Right cardiac atrium (tissue), 5 donors: Measurements from ENCODE around the gene NCBP1. TPM values are rescaled to one million over a fixed set of nuclear protein-coding genes. Genes with fewer than 3 reads are reported as not detected.
"Not testable (repeated sequence)": the region's sequence is repeated elsewhere in the genome, so short reads cannot be mapped to it uniquely, and the experiment has no call there.

Experiments
- ATAC-seq, 2 donors: fragments of 200-7000 bp; cut with Tn5 transposase; one replicate each; pipeline versions ENCODE4 v1.8.0 to v1.9.1; 2020; ENCODE audit warnings: moderate library complexity in 2 of 2, mild to moderate bottlenecking in 1 of 2
- DNase-seq, 3 donors: peaks; one replicate each; pipeline ENCODE4 v3.0.0-alpha.2; 2020
- H3K27ac ChIP-seq: one replicate; pipeline ENCODE4 v1.5.1; 2013; ENCODE audit warnings: mild to moderate bottlenecking, low read length, control low read depth, moderate library complexity
- H3K27me3 ChIP-seq: one replicate; pipeline ENCODE4 v1.6.1; 2013; ENCODE audit not compliant: control insufficient read depth, insufficient read depth
- H3K4me1 ChIP-seq: one replicate; pipeline ENCODE4 v1.6.1; 2013; ENCODE audit warnings: low read length; ENCODE audit not compliant: control insufficient read depth, insufficient read depth
- H3K4me3 ChIP-seq: one replicate; pipeline ENCODE4 v1.5.1; 2013; ENCODE audit warnings: low read length, control low read depth
- H3K9me3 ChIP-seq: one replicate; pipeline ENCODE4 v1.6.1; 2013; ENCODE audit warnings: low read length; ENCODE audit not compliant: control insufficient read depth
- WGBS: extraction: QIAGEN DNeasy Blood & Tissue Kit; methylation state at CpG from one replicate; pipeline ENCODE4 v1.1.7; 2013; 5-methylcytosine and 5-hydroxymethylcytosine counted together
- intact Hi-C, 4 donors: fragments of 100-400 bp; cut with DNase I; formaldehyde crosslinking; loops; one replicate each; pipeline versions ENCODE4 v1.11.0 to v1.14.0; 2022 to 2023
- long read RNA-seq, 4 donors: library from polyadenylated mRNA; unstranded; transcript quantifications; one replicate each; pipeline ENCODE4 v2.0.0, GENCODE V29; 2020 to 2021
- polyA plus RNA-seq: library from polyadenylated mRNA; stranded (reverse); fragments of 200-250 nt; gene quantifications from one replicate; pipeline ENCODE4 v1.2.3, GENCODE V29; 2013
- total RNA-seq, 4 donors: library from RNA; stranded (reverse); fragmentation: NEBNext Ultra II Directional; extraction: Animal tissue kit (Norgen Biotek cat#: 25700); gene quantifications; one replicate each; pipeline ENCODE4 v1.2.1, GENCODE V29; 2021
- donor health status: healthy with polysubstance abuse.
- donor health status: DM: no; HTN: yes; CAD: no.
- donor health status: DM: no; HTN: no; CAD: no.
- donor health status: DM: no; HTN: yes; CAD: no; lungs with severe emphysema.
- donor health status: DM: yes; HTN: yes; CAD: no.

Gene NCBP1, protein sequence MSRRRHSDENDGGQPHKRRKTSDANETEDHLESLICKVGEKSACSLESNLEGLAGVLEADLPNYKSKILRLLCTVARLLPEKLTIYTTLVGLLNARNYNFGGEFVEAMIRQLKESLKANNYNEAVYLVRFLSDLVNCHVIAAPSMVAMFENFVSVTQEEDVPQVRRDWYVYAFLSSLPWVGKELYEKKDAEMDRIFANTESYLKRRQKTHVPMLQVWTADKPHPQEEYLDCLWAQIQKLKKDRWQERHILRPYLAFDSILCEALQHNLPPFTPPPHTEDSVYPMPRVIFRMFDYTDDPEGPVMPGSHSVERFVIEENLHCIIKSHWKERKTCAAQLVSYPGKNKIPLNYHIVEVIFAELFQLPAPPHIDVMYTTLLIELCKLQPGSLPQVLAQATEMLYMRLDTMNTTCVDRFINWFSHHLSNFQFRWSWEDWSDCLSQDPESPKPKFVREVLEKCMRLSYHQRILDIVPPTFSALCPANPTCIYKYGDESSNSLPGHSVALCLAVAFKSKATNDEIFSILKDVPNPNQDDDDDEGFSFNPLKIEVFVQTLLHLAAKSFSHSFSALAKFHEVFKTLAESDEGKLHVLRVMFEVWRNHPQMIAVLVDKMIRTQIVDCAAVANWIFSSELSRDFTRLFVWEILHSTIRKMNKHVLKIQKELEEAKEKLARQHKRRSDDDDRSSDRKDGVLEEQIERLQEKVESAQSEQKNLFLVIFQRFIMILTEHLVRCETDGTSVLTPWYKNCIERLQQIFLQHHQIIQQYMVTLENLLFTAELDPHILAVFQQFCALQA
- total RNA-seq (10 to 100 TPM; 18.7 to 27.7 (median 19.6) TPM), polyA plus RNA-seq (10.3 TPM)
- long read RNA-seq, donor 1, full-length matches to known transcripts: 48 of 59 reads
- long read RNA-seq, donor 1, partial matches to known transcripts: 6 of 59 reads
- long read RNA-seq, donor 1, other reads (novel, unspliced or antisense): 5 of 59 reads
- long read RNA-seq, donor 2, full-length matches to known transcripts: 36 of 38 reads
- long read RNA-seq, donor 2, partial matches to known transcripts: 1 of 38 reads
- long read RNA-seq, donor 2, other reads (novel, unspliced or antisense): 1 of 38 reads
- long read RNA-seq, donor 3, full-length matches to known transcripts: 96 of 118 reads
- long read RNA-seq, donor 3, partial matches to known transcripts: 4 of 118 reads
- long read RNA-seq, donor 3, other reads (novel, unspliced or antisense): 18 of 118 reads
- long read RNA-seq, donor 4, full-length matches to known transcripts: 15 of 22 reads
- long read RNA-seq, donor 4, partial matches to known transcripts: 1 of 22 reads
- long read RNA-seq, donor 4, other reads (novel, unspliced or antisense): 6 of 22 reads

DNA sequence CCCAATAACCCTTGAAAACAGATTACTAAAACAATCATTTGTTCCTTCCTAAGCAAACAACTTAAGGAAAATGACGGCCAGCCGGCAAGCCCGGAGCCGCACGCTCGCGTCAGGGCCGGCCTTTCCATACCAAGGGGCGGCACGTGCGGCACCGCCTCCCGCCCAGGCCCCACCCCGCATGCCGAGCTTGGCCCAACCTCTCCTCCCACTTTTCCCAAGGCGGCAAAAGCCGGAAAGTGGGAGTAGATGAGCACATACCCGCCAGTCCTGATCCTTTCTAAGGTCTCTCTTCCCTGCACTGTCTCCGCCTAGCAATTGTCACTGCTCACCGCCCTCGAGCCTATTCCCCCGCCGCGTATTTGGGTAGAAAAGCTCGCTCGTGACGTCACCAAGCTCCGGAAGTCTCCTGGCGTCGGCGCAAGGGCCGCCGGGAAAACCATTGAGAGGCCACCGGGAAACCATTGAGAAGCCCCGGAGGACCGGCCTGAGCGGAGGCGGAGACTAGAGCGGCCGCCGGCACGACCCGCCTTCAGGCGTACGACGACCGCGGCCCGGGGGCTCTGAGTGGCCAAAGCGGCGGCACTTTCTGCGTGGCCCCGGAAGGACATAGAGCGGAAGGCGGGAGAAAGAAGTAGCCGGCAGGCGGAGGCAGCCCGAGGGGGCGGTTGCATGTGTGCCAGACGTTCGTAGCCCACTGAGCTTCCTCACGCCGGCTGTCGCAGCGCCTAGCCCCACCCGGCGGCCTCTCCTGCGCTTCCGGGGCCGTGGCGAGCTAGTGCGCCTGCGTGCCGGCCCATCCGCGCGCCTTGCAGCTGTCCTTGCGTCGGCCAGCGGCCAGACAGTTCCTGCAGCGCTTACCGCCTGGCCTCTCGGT lies at the start of gene NCBP1, which contains the start of gene TSTD2:
Gene NCBP1 (plus strand): TSS at position 837 of the 874 bp plus-strand sequence. CDS start 61 bp downstream, outside the sequence.
Gene TSTD2 (minus strand): TSS at position 384 of the 874 bp plus-strand sequence. CDS start 5,806 bp downstream, outside the sequence.
- intact Hi-C loops: no loop called here
- no peaks in the 10 kb centered on the region for H3K9me3 ChIP-seq
- WGBS: under 1% methylated on average over 83 of the region's 83 CpGs

DNA sequence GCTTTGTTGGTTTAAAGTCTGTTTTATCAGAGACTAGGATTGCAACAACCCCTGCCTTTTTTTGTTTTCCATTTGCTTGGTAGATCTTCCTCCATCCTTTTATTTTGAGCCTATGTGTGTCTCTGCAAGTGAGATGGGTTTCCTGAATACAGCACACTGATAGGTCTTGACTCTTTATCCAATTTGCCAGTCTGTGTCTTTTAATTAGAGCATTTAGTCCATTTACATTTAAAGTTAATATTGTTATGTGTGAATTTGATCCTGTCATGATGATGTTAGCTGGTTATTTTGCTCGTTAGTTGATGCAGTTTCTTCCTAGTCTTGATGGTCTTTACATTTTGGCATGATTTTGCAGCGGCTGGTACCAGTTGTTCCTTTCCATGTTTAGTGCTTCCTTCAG lies 48.8 kb upstream of the NCBP1 start:
- H3K27me3 ChIP-seq, DNase-seq, ATAC-seq, H3K27ac ChIP-seq, intact Hi-C loops, H3K9me3 ChIP-seq, H3K4me1 ChIP-seq, H3K4me3 ChIP-seq: not testable (repeated sequence)
- no CpG with 5 or more reads among the region's 2 CpGs for WGBS

More for the DNA sequence above, at the start of gene NCBP1, which contains the start of gene TSTD2:
- ATAC-seq: peak; percentile 96 to 97
- DNase-seq: peak; percentile 98 to 99 (median 99)
- Histone ChIP-seq H3K27me3 (no peaks in the 10 kb centered on the region), H3K4me1 (peaks cover 9% of the 10 kb centered on the region), H3K27ac (peak within 1 kb of the TSS; percentile 92), H3K4me3 (peak within 1 kb of the TSS; percentile 64)

DNA sequence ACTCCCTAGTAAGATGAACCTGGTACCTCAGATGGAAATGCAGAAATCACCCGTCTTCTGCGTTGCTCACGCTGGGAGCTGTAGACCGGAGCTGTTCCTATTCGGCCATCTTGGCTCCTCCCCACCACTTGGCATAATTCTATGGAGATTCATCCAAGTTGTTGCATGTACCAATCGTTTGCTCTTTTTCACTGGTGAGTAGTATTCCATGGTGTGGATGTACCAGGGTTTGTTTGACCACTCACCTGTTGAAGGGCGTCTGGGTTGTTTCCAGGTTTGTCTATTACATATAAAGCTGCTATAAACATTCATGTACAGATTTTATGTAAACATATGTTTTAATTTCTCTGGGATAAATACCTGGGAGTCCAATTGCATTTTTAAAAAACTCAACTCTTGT lies 46.7 kb upstream of the NCBP1 start:
- H3K27ac ChIP-seq, DNase-seq, H3K4me3 ChIP-seq, H3K27me3 ChIP-seq, ATAC-seq, H3K9me3 ChIP-seq, intact Hi-C loops, H3K4me1 ChIP-seq: not testable (repeated sequence)
- 97% methylated on average over 7 of the region's 7 CpGs for WGBS

DNA sequence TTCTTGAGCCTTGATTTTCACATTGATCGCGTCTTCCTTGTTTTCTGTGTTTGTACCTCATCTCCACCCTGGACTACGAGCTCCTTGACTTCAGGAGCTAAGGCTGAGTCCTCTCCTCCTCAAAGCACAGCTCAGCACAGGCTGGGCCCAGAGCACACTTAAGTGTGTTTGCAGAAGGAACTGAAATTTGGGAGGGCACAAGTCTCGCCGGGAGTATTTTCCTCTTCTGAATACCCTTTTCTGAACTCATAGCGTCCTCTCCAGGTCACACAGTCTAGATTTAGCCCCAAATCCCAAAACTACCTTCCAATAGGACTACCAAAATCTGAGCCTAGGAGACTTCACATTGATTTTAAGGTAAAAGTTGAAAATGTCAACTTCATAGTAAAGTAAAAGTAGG lies 42.1 kb upstream of the NCBP1 start:
- Histone ChIP-seq H3K9me3 (no peaks in the 10 kb centered on the region), H3K4me1 (peaks cover 5% of the 10 kb centered on the region), H3K27ac (no peak overlapping the region), H3K4me3 (no peak overlapping the region), H3K27me3 (no peaks in the 10 kb centered on the region)
- 84% methylated on average over 6 of the region's 6 CpGs for WGBS
- ATAC-seq (no peak), DNase-seq (peak in 1 of 3 donors; percentile 31)
- intact Hi-C loops: loop anchor here in 3 of 4 donors (10.0 kb wide), 1 partner anchor 87 kb away; the partner anchor contains the start of gene TMOD1 (in 3 of the 3)

DNA sequence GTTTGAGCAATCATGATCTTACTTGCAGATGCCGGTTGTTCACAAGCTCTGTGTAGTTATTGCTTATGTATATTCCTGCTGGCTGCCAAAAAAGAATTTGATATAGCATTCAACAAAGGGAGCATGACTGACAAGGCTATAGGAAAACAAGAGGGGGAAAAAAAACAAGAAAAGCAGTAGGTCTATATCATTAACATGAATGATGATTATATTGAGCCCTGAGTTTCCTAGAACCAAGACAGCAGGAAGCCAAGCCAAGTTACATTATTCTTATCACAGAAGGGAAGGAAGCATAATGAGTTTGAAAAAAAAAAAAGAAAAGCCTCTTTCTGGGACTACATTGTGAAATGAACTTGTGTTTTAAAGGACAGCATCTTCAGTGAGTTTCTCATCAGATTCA lies 41.5 kb upstream of the NCBP1 start:
- H3K9me3 ChIP-seq: no peaks in the 10 kb centered on the region
- WGBS: 86% methylated on average over 1 of the region's 1 CpG
- H3K4me3 ChIP-seq: no peak overlapping the region
- no peaks in the 10 kb centered on the region for H3K27me3 ChIP-seq
- DNase-seq: no peak
- H3K4me1 ChIP-seq: peaks cover 5% of the 10 kb centered on the region
- no peak for ATAC-seq
- intact Hi-C loops: loop anchor here in 3 of 4 donors (10.0 kb wide), 1 partner anchor 87 kb away; the partner anchor contains the start of gene TMOD1 (in 3 of the 3)
- H3K27ac ChIP-seq: no peak overlapping the region

DNA sequence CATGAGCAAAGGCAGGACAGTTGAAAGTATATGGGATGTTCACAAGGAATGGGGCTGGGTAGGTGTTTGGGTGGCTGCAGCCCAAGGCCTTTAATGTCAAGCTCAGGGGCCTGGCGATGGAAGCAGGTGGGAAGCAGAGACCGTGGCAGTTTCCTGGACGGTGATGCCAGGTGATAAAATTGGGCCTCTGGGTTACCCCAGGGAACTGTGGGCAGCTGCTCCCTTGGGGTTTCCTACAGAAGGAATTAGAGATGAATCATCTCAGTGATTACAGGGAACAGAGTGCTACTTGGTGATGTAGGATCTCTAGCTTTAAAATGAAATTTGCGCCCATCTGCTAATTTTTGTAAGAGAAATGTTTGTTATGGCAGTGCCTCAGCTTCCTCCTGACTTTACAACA lies 39.7 kb upstream of the NCBP1 start:
- ATAC-seq (no peak), DNase-seq (no peak)
- peaks cover 7% of the 10 kb centered on the region for H3K4me1 ChIP-seq
- no peaks in the 10 kb centered on the region for H3K27me3 ChIP-seq
- H3K27ac ChIP-seq: peak overlapping the region; percentile 51
- H3K9me3 ChIP-seq: no peaks in the 10 kb centered on the region
- 63% methylated on average over 4 of the region's 4 CpGs for WGBS
- intact Hi-C loops: loop anchor here in 3 of 4 donors (10.0 kb wide), 1 partner anchor 89 kb away; the partner anchor contains the start of gene TMOD1 (in 3 of the 3)
- H3K4me3 ChIP-seq: no peak overlapping the region

DNA sequence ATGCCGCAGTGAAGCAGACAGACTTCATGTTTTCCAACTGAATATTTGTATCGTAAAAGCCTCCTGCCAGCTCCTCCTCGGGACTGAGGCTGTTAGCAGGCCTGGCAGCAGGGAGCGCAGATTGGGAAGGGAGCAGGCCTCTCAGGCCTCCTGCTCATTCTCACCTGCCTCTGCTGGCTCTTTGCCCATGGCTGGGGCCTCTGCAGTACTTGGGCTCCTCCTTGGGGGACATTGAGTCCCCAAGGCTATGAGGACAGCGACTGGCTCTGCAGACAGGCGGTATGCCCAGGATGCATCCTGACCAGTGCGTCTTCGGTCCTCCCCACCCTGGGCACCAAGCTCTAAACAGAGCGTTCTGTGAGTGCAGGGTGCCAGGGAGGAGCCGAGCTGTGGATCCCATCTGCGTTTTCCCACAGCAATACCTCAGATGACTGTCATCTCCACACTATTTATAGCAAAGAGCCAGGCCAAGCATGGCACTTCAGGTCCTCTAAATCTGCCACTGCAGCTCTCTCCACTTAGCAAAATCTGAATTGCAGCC lies 39.2 kb upstream of the NCBP1 start:
- ATAC-seq (peak; percentile 50 to 75), DNase-seq (peak; percentile 34 to 80 (median 80))
- Histone ChIP-seq H3K4me1 (peaks cover 7% of the 10 kb centered on the region), H3K27ac (peak overlapping the region; percentile 54), H3K4me3 (no peak overlapping the region), H3K27me3 (no peaks in the 10 kb centered on the region), H3K9me3 (no peaks in the 10 kb centered on the region)
- 65% methylated on average over 11 of the region's 11 CpGs for WGBS
- intact Hi-C loops: loop anchor here in 3 of 4 donors (10.0 kb wide), 1 partner anchor 90 kb away; the partner anchor contains the start of gene TMOD1 (in 3 of the 3)

DNA sequence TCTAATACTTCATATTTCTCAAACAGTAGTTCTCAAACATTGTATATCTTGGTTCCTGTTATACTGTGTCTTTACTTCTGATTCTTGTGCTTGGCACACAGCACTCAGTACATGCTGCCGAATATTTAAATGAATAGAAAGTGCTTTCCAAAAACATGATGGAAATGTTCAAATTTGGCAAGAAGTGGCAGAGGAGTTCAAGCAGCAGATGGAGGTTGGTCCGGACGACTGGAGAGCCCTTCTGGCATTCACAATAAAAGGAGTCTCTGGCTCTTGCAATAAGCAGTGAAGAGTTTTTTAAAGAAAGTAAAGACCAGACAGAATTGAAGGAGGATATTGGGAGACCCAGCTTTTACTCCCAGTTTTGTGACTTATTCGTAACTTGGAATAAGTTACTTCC lies 36.7 kb upstream of the NCBP1 start:
- DNase-seq (peak in 1 of 3 donors; percentile 30), ATAC-seq (peak in 1 of 2 donors; percentile 6)
- Histone ChIP-seq H3K27ac (no peak overlapping the region), H3K9me3 (no peaks in the 10 kb centered on the region), H3K4me3 (no peak overlapping the region), H3K27me3 (no peaks in the 10 kb centered on the region), H3K4me1 (peaks cover 11% of the 10 kb centered on the region)
- 45% methylated on average over 4 of the region's 4 CpGs for WGBS
- intact Hi-C loops: loop anchor here in 3 of 4 donors (5.0 to 10.0 kb wide), 2 partner anchors 92 to 130 kb away; partner anchors contain the start of gene TMOD1 (in 3 of the 3)
